ENCODE measurements around the gene DPP6.
"Not testable (repeated sequence)": the region's sequence is repeated elsewhere in the genome, so short reads cannot be mapped to it uniquely, and the experiment has no call there.

Gene DPP6

DNA sequence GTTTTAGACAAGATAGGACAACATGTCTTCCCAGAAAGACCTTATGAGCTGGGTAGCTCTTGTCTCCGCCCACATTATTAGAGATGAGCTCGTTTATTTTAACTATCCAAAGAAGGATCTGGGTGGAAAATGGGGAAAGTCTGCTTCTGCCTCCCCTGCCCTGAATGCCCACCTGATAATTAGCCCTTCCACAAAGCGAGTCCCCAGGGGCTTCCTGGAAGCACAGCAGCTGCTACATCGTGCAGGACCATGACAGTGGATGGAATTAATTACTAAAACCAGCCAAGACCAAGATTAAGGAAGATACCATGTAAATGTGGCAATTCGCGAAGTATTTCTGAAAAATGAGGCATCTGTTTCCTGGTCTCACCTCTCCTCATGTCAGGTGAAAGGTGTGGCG lies 576.4 kb downstream of the DPP6 start:
- no peak for DNase-seq

DNA sequence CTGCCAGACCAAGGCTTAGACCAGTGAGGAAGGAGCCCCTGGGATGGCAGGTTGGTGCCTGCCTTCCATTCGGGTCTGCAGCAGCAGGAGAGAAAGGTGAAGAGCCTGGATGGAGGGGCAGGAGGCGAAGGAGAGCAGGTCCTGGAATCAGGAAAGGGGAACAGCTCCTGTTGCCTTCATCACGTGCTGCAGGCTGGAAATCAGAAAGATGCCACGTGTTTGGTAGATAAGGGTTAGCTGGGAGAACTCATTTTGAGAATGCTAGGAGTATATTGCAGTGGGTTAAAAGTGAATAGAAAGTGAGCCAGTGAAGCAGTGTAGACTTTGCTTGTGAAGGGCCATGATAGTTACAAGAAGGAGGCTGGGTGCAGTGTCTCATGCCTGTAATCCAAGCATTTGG lies 579.0 kb downstream of the DPP6 start:
- no peak for DNase-seq

DNA sequence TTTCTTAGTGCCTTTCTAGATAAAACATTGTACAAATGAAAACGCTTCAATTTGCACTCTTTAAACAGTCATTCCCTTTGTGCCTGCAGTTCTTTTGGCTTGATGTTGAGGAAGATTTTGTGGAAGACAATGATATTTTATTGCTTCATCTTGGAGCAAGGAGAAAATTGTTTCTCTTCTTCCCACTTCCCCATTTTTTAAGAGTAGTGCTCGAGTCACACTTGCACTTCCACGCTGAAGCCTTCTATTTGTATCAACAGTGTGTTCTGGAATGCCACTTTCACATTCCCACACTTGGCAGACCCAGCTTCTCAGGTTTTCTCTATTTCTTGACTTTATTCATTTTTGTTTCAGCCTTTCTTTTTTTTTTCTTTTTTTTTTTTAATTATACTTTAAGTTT lies 581.4 kb downstream of the DPP6 start:
- no peak for DNase-seq

DNA sequence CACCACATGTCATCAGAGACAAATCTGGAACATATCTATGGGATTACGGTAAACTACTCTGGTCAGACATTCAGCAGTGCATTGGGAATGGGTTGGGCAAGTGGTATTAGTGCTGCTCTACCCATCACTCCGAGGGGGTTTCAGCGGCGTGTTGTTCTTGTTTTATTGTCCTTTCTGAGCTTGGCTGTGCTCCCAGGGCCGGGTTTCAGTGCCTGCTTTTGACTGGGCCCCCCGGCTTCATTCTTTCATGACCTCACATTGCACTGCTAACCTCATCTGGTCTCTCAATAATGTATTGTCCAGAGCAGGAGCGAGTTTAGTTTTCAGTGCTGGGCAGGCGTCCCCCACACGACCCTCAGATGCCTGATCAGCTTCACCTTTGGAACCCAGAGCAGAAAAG lies 586.1 kb downstream of the DPP6 start:
- no peak for DNase-seq

DNA sequence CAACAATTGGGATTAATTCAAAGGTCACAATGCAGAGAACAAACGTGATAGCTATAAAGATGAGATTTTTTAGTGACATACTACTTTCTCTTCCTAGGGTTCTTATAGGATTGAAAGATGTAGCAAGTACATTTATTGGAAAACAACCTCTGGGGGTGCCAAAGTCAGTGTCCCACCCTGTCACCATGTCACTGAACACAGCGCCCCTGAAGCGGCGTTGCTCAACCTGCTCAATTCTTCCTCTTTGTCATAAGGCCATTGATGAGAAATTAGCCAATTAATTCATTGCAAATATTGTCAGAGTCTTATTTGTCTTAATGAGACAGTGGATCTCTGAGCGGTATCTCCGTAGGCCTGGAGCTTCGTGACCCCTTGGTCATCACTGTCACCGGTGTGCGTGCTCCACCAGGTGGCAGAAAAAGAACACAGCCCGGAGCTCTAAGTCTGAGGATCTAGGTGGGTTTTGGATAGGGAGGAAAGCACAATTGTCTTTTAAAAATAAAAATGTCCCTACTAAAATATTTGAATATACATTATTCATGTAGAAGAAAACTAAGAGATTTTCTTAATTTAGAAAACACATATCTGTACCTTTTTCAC lies 588.2 kb downstream of the DPP6 start:
- no peak for DNase-seq

DNA sequence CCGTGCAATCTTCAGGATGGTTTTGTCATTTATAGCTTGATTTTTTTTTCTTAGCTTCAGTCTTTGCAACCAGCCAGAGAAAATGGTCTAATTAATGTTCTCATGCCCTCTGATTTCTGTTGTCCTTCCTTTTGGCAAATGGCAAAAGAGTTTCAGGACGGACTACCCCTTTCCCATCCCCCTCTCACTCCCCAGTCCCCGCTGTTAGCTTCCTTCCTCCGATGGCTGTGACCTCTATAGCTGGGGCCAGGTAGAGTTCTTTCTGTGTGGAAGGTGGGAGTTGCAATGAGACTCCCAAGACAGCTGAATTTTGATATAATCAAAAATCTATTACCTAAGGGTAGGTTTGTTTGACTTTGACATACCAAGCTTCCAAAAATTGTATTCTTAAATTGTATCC lies 588.7 kb downstream of the DPP6 start:
- no peak for DNase-seq

DNA sequence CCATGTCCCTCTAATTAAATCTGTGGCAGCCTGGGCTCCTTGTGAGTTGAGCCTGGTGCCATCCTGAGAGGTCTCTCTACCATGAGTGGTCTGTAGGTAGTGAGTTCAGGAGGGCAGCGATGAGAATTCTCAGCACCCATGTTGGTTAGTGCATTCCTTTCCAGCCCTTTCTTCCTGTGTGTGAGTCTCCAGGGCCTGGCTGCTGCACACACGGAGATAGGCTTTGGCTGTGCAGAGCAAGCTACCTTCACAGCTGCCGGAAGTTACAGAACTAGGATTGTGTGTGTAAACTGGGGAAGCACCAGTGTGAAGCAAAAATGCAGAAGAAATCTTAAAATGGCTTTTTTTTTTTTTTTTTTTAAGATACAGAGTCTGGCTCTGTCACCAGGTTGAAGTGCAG lies 592.2 kb downstream of the DPP6 start:
- DNase-seq: no peak

DNA sequence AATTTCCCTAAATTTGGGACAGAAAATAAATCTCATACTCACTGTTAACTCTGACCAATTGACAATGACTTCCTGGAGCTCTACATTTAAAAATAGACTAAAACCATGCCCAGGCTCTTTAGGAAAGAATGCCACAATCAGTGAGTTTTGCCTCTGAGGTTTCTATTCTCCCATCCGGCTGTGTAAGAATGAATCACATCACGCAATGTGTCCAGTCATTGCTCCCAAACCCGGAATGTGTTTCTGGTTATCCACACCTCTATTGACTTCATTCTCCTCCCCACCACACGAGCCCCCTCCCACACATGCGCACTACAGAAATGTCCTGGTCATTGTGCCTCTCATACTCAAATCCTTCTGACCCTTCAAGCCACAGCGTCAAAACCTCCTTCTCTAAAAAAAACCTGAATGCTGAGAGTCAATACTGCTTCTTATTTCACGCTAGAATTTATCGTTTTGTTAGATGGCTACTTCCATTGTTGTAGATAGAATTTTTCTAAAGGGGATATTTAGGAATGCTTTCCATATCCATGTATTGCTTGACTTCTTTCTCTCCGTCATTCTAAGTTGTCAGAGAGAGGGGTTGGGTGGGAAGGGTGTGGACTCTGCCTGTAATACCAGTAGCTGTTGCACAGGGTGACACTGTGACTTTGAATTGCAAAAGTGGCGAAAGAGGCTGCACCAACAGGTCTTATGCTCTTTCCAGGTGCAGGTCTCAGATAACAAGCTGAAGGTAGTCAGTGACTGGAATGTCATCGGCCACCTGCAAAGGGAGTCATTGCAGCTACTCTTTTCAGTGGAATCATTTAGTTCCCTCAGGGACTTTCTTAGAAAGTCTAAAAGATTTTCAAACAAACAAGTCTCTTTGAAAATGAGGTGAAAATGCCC lies 594.2 kb downstream of the DPP6 start:
- no peak for DNase-seq

DNA sequence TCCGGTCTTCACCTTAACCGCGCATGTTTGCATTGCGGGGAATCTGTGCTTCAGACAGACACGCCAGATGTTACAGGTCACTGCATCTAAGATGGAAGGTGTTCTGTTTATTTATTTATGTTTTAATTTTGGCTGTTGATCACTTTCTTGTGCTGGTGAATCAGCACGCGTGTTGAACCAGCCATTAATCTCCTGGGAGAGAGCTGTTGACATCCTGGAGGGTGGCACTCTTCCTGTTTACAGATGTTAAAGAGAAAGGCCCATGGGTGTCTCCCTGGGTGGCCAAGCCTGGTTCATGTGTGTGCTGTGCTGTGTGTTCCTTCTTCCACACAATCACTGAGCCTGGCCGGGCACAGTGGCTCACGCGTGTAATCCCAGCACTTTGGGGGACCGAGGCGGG lies 595.4 kb downstream of the DPP6 start:
- no peak for DNase-seq

DNA sequence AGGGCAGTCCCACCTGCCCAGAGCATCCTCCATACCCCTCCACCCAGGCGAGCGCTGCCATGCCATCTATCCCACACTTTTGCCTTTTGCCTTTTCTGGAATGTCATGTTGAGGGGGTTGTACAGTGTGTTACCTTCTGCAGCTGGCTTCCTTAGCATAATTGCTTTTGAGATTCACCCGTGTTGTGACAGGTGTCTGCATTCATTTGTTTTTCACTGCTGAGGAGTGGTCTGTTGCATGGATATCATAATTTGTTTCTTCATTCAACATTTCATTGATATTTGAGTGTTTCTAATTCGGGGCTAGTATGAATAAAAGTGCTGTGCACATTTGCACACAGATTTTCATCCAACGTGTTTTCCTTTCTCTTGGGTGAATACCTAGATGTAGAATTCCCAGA lies 596.8 kb downstream of the DPP6 start:
- no peak for DNase-seq

DNA sequence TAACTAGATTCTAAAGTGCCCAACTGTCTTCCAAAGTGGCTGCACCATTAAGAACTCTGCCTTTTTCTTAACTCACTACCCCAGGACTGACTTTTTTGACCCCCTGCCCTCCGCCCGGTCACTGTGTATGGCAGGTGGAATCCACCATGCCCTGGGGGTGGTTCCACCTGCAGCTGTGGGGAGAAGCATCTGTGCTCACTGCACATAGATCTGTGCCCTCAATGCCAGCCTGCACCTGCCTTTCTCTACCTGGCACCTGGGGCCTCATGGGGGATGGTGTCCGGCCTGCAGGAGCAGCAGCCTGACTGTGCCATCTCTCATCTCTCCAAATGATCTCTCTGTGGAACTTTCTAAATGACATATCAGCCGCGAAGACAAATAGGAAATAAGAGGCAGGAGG lies 597.2 kb downstream of the DPP6 start:
- no peak for DNase-seq

DNA sequence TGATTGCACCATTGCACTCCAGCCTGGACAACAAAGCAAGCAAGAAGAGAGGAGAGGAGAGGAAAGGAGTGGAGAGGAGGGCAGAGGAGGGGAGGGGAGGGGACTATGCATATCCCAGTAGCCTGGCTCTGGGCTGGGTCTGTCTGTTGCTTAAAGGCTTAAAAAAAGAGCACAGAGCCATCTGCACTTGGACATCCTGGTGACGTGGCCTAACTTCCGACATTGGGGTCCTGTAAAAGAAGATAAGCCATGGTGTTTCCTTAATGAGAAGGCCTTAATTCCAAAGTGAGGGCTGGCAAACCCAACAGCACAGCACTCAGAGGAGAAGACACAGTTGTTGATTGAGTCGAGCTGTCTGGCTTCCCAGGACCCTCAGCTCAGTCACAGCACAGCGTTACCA lies 598.1 kb downstream of the DPP6 start:
- no peak for DNase-seq

DNA sequence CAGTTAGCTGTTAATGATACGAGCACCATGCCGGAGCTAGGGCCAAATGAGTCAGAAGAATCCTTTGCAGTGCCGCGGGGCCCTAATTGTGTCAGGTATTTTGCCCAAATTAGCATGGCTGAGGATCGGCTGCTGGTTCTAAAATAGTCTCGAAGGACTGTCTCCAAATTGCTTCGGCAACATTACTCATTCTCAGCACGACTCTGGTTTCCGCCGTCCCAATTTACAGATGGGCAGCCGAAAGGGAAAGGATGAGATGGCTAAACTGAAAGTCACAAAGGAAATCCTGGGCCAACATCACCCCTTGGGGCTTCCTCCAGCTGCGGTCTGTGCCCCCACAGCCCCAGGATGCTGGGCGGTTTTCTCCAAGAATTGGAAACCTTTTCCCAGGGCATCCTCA lies 599.3 kb downstream of the DPP6 start:
- no peak for DNase-seq

DNA sequence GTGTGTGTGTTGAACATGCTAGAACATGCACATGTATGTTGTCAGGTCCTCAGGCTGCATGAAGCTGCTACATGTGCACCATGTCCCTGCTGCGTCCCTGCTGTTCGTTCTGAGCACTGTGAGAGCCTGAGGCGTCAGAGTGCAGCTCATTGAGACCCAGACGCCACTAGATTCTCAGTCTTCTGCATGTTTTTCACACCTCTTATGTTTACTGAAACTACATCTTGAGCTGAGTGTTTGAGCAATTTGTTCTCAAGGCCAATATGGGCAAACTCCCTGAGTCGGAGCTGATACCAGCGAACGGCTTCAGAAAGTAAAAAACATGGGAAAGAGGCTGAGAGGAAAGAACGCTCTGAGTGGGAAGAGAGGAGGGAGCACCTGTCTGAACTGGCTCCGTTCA lies 600.4 kb downstream of the DPP6 start:
- no peak for DNase-seq

DNA sequence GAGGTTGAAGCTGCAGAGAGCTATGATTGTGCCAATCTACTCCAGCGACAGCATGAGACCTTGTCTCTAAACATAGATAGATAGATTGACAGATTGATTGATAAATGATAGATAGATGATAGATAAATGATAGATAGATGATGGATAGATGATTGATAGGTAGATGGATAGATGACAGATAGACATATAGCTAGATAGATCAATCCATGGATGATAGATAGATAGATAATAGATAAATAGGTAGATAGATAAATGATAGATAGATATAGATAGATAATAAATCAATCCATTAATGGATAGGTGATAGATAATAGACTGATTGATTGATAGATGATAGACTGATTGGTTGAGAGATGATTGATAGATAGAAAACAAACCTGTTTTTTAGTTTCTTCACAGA lies 601.1 kb downstream of the DPP6 start:
- DNase-seq: no peak

DNA sequence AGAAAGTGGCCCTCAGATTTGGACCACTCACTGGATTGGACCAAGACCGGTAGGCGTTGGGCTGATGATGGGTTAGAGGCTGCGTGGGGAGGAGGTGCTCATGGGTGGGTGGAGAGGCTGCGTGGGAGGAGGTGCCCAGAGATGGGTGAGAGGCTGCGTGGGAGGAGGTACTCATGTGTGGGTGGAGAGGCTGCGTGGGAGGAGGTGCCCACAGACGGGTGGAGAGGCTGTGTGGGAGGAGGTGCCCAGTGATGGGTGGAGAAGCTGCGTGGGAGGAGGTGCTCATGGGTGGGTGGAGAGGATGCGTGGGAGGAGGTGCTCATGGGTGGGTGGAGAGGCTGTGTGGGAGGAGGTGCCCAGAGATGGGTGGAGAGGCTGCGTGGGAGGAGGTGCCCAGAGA lies 604.4 kb downstream of the DPP6 start:
- no peak for DNase-seq

DNA sequence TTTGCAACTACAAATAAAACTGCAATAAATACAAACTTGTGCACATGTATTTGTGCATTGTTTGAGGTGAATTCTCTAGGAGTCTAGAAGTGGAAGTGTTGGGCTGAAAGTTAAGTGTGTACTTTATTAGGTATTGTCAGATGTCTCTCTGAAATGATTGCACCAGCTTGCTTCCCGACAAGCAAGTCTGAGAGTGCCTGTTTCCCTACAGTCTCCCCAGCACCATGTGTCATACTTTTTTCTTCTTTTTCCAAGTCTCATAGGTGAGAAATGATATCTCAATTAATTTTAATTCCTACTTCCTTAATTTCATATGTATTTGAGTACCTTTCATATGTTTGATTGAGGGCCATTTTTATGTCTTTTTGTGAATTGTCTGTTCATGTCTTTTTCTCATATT lies 614.6 kb downstream of the DPP6 start:
- no peak for DNase-seq

DNA sequence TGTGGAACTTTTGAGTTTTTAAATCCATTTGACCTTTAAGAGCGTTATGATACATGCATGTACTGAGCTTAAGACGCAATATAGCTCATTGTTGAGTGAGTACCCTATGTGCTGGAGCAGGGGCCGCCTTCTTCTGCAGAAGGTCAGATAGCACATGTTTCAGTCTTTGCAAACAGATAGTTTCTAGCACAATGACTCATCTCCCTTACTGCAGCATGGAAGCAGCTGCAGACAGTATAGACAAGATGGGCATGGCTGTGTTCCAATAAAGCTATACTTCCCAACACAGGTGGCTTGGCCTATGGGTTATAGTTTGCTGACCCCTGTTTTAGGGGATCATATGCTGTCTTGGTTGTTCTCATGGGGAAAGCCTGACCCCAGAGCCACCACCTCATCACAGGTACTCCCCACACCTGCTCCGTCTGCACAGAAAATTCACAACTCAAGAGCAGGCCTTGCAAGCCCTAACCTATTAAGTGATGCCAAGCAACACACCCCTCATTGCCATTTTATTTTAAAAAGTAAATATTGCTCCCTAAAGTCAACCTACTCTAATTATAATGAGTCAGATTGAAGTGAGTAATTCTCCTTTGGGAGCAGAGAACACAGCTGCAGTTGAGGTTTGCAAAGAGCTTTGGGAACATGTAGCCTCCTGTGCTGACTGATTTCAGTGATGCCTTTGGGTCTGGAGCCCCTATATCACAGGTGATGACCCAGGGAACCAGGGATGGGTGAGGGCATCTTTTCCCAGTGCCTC lies 620.6 kb downstream of the DPP6 start:
- no peak for DNase-seq

DNA sequence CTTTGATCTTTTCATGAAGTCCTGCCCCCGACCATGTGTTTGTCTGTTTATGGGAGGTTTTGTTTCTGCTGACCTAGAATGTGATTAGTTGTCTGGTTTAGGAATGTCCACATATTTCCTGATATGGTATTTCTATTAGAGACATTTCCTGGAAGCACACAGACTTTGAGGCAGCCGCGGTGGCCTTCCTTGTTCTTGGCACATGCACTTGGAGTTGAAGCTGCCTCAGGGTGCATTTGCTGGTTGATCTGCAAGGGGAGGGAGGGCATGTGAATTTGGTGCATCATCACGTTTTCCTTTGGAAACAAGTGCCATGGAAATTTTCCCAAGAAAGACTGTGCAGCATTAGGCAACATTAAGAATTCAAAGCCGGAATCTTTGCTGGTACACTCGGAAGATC lies 622.0 kb downstream of the DPP6 start:
- DNase-seq: no peak

DNA sequence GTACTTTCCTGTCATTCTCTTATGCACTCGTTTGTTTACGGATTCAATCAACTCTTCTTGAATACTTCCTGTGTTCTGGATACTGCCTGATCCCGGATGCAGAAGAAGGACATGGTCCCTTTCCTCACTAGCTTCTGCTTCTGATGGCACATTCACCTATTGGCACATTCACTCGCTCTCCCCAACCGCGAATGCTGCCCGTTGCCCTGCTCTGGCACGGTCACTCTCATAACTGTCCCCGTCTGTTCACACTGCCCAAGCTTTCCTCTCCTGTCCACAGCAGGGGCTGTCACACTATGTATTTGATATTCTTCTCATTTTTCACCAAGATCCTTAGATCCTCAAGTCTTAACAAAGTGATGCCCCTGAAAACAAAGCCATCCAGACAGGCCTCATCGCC lies 623.4 kb downstream of the DPP6 start:
- DNase-seq: no peak

DNA sequence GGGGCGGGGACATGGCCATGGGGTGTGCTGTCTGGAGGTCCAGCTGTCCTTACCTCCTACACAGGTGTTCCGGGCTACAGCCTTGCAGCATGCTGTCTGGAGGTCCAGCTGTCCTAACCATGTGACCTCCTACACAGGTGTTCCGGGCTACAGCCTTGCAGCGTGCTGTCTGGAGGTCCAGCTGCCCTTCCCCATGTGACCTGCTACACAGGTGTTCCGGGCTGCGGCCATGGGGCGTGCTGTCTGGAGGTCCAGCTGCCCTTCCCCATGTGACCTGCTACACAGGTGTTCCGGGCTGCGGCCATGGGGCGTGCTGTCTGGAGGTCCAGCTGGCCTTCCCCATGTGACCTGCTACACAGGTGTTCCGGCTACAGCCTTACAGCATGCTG lies 623.8 kb downstream of the DPP6 start:
- DNase-seq: not testable (repeated sequence)

DNA sequence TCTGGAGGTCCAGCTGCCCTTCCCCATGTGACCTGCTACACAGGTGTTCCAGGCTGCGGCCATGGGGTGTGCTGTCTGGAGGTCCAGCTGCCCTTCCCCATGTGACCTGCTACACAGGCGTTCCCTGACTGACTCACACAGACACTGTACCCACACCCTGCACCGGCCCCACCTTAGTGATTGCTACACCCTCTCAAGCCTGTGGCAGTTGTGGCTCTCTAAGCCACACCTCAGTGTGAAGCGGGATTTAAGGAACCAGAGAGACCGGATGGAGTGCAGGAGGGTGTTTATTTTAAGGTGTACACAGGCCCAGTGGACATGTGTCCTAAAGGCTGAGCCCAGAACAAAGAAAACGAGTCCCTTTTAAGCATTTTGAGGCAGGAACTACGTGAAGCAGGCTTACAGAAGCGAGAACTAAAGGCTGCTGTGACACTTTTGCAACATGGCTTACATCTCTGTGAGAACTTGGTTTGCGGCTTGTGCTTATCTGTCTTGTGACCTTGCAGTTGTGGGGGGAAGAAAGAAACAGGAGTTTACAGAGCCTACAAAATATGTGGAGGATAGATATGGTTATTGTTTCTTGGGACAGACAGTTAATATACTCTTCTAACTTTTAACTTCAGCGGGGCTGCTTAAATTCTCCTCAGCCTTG lies 624.4 kb downstream of the DPP6 start:
- DNase-seq: no peak

DNA sequence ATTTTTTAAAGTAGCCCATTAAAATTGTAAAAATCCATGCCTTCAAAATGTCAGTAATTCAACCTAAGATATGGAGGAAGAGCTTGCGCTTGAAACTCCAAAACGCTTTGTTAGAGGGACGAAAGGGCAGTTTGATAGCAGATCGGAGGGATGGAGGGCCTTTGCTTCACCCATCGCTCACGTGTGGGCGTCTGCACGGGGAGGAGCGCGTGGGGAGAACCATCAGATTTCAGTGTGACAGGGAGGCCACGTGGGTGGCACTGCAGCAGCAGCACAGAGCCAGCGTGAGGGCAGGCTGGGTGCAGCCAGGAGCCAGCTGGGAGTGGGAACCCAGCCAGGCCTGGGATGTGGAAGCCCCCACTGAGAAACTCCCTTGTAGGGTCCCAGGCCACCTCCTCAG lies 625.3 kb downstream of the DPP6 start:
- no peak for DNase-seq
